ENCODE results near the gene FOXRED1. TPM values are rescaled to one million over a fixed set of nuclear protein-coding genes. Genes with fewer than 3 reads are reported as not detected.

The FOXRED1 gene
- total RNA-seq, 1 experiment from 2014 or later = 23.8 TPM

GRCh38 chr11:126311401-126312291, 42.7 kb downstream of the FOXRED1 start:
- Histone ChIP-seq H3K9me3 (replicated peaks) (0 out of 2 replicates have a peak, but pooled peaks cover 3% of the 10 kb centered on the region), H3K36me3 (peaks cover 13% of the 10 kb centered on the region), H3K27me3 (no peaks in the 10 kb centered on the region), H3K27ac (no peak overlapping the region), H3K4me1 (peaks cover 31% of the 10 kb centered on the region), H3K4me3 (no peak overlapping the region)
- no peak for DNase-seq

- Histone ChIP-seq H3K4me3 (no peak overlapping the region), H3K4me1 (peaks cover 34% of the 10 kb centered on the region), H3K27me3 (no peaks in the 10 kb centered on the region), H3K27ac (no peak overlapping the region), H3K9me3 (replicated peaks) (0 out of 2 replicates have a peak, but pooled peaks cover 3% of the 10 kb centered on the region), H3K36me3 (peaks cover 13% of the 10 kb centered on the region)
- DNase-seq = no peak
Measured at GRCh38 chr11:126312961-126313360, 44.0 kb downstream of the FOXRED1 start.

GRCh38 chr11:126313826-126314225, 44.9 kb downstream of the FOXRED1 start:
- peaks cover 13% of the 10 kb centered on the region for H3K36me3 ChIP-seq

GRCh38 chr11:126317432-126317755, 48.4 kb downstream of the FOXRED1 start:
- H3K4me3 ChIP-seq = peak overlapping the region; percentile 18
- H3K36me3 ChIP-seq = peaks cover 8% of the 10 kb centered on the region
- H3K27me3 ChIP-seq = no peaks in the 10 kb centered on the region
- DNase-seq = no peak
- peak overlapping the region; percentile 97 for H3K27ac ChIP-seq
- 0 out of 2 replicates have a peak, but pooled peaks cover 3% of the 10 kb centered on the region for H3K9me3 ChIP-seq (replicated peaks)
- H3K4me1 ChIP-seq = peaks cover 28% of the 10 kb centered on the region

More at GRCh38 chr11:126313826-126314225, 44.9 kb downstream of the FOXRED1 start:
- peaks cover 36% of the 10 kb centered on the region for H3K4me1 ChIP-seq
- H3K4me3 ChIP-seq = no peak overlapping the region
- DNase-seq = no peak
- H3K27ac ChIP-seq = no peak overlapping the region
- H3K27me3 ChIP-seq = no peaks in the 10 kb centered on the region
- H3K9me3 ChIP-seq (replicated peaks) = 0 out of 2 replicates have a peak, but pooled peaks cover 3% of the 10 kb centered on the region

- H3K4me3 ChIP-seq = peak overlapping the region; percentile 18
- H3K27me3 ChIP-seq = no peaks in the 10 kb centered on the region
- H3K27ac ChIP-seq = peak overlapping the region; percentile 97
- H3K4me1 ChIP-seq = peaks cover 28% of the 10 kb centered on the region
- H3K9me3 ChIP-seq (replicated peaks) = 0 out of 2 replicates have a peak, but pooled peaks cover 3% of the 10 kb centered on the region
- peaks cover 8% of the 10 kb centered on the region for H3K36me3 ChIP-seq
- peak; percentile 47 to 69 for DNase-seq
Measured at GRCh38 chr11:126317756-126318573, 49.0 kb downstream of the FOXRED1 start.

GRCh38 chr11:126318574-126319373, 49.8 kb downstream of the FOXRED1 start:
- 0 out of 2 replicates have a peak, but pooled peaks cover 3% of the 10 kb centered on the region for H3K9me3 ChIP-seq (replicated peaks)
- H3K36me3 ChIP-seq = peaks cover 7% of the 10 kb centered on the region
- peak; percentile 92 to 96 for DNase-seq
- peak overlapping the region; percentile 18 for H3K4me3 ChIP-seq
- H3K27ac ChIP-seq = peak overlapping the region; percentile 97
- no peaks in the 10 kb centered on the region for H3K27me3 ChIP-seq
- H3K4me1 ChIP-seq = peaks cover 28% of the 10 kb centered on the region

- Histone ChIP-seq H3K27me3 (no peaks in the 10 kb centered on the region), H3K27ac (peak overlapping the region; percentile 97), H3K4me3 (no peak overlapping the region), H3K36me3 (peaks cover 2% of the 10 kb centered on the region), H3K9me3 (replicated peaks) (0 out of 2 replicates have a peak, but pooled peaks cover 1% of the 10 kb centered on the region), H3K4me1 (peaks cover 28% of the 10 kb centered on the region)
- DNase-seq = peak; percentile 63 to 65
Measured at GRCh38 chr11:126319374-126319740, 50.4 kb downstream of the FOXRED1 start.

- Histone ChIP-seq H3K4me3 (no peak overlapping the region), H3K27me3 (no peaks in the 10 kb centered on the region), H3K36me3 (no peaks in the 10 kb centered on the region), H3K4me1 (peaks cover 17% of the 10 kb centered on the region), H3K27ac (no peak overlapping the region), H3K9me3 (replicated peaks) (no peaks in the 10 kb centered on the region)
- DNase-seq = no peak
Measured at GRCh38 chr11:126322996-126323395, 54.0 kb downstream of the FOXRED1 start.

- no peaks in the 10 kb centered on the region for H3K4me1 ChIP-seq
- DNase-seq = no peak
Measured at GRCh38 chr11:126327281-126328000, 58.5 kb downstream of the FOXRED1 start.

More at GRCh38 chr11:126327281-126328000, 58.5 kb downstream of the FOXRED1 start:
- Histone ChIP-seq H3K27ac (no peak overlapping the region), H3K9me3 (replicated peaks) (no peaks in the 10 kb centered on the region), H3K27me3 (no peaks in the 10 kb centered on the region), H3K36me3 (no peaks in the 10 kb centered on the region), H3K4me3 (no peak overlapping the region)

Other genes starting within 250 kb of the FOXRED1 start
- 59.6 and 76.1 TPM in 2 replicates for gene CDON, start 206.3 kb upstream of the FOXRED1 start, total RNA-seq (2014; rRNA removed; shearing (Covaris generic))
- 23.5 and 26.6 TPM in 2 replicates for gene RPUSD4, start 57.5 kb upstream of the FOXRED1 start, total RNA-seq (2014; rRNA removed; shearing (Covaris generic))
- gene FAM118B, start 57.4 kb upstream of the FOXRED1 start, total RNA-seq (2014; rRNA removed; shearing (Covaris generic)) = 19.6 and 24.5 TPM in 2 replicates
- 53.4 and 54.2 TPM in 2 replicates for gene SRPRA, start 259 bp upstream of the FOXRED1 start, total RNA-seq (2014; rRNA removed; shearing (Covaris generic))
- 0.76 and 1.1 TPM in 2 replicates for gene TIRAP, start 13.9 kb downstream of the FOXRED1 start, total RNA-seq (2014; rRNA removed; shearing (Covaris generic))
- gene DCPS, start 34.9 kb downstream of the FOXRED1 start, total RNA-seq (2014; rRNA removed; shearing (Covaris generic)) = 21.3 and 24.5 TPM in 2 replicates
- 37.3 and 39.6 TPM in 2 replicates for gene ST3GAL4, start 86.5 kb downstream of the FOXRED1 start, total RNA-seq (2014; rRNA removed; shearing (Covaris generic))

All from SJCRH30 (cell line).